ENCODE data around the gene NPAS4.

- TF ChIP-seq CTCF (IDR thresholded peaks at IDR 0.05) = no peak
- no peak for TF ChIP-seq EZH2phosphoT487 (IDR thresholded peaks at IDR 0.05)
These were observed 7.7 kb upstream of the NPAS4 start for GRCh38 chr11:66413167-66413566.

Measured in neural progenitor cell (in vitro differentiated cells).